Neural progenitor cell (in vitro differentiated cells): ENCODE results near the gene NACAD. TPM values are rescaled to one million over a fixed set of nuclear protein-coding genes. Genes with fewer than 3 reads are reported as not detected.

Experiments used
- DNase-seq: peaks from one replicate; pipeline ENCODE4 v3.0.0-alpha.2; 2016; ENCODE audit warnings: low spot score
- H2AFZ ChIP-seq: fragments of 200-600 bp; sonication (generic); replicated peaks from 2 replicates; pipeline ENCODE4 v1.6.1; 2016; ENCODE audit warnings: antibody characterized with exemption
- H3F3A ChIP-seq: fragments of 200-600 bp; sonication (generic); 2 replicates; pipeline ENCODE4 v1.6.1; 2016; ENCODE audit warnings: antibody characterized with exemption, low read depth
- H3K27ac ChIP-seq: fragments of 200-600 bp; sonication (generic); 2 replicates; pipeline ENCODE4 v1.5.1; 2016; ENCODE audit warnings: mild to moderate bottlenecking
- H3K27me3 ChIP-seq: fragments of 200-600 bp; sonication (generic); 2 replicates; pipeline ENCODE4 v1.6.1; 2016; ENCODE audit warnings: mild to moderate bottlenecking, moderate library complexity
- H3K36me3 ChIP-seq: fragments of 200-600 bp; sonication (generic); 2 replicates; pipeline ENCODE4 v1.5.1; 2016
- H3K4me1 ChIP-seq: fragments of 200-600 bp; sonication (generic); 2 replicates; pipeline ENCODE4 v1.6.1; 2016; ENCODE audit warnings: mixed run types
- H3K4me2 ChIP-seq: fragments of 200-600 bp; sonication (generic); 2 replicates; pipeline ENCODE4 v1.6.1; 2016
- H3K4me3 ChIP-seq: fragments of 200-600 bp; sonication (generic); 2 replicates; pipeline ENCODE4 v1.5.1; 2016
- H3K79me2 ChIP-seq: fragments of 200-600 bp; sonication (generic); 2 replicates; pipeline ENCODE4 v1.6.1; 2016; ENCODE audit warnings: low read depth
- H3K9ac ChIP-seq: fragments of 200-600 bp; sonication (generic); 2 replicates; pipeline ENCODE4 v1.6.1; 2016
- H3K9me3 ChIP-seq: fragments of 200-600 bp; sonication (generic); 2 replicates; pipeline ENCODE4 v1.5.1; 2016; ENCODE audit warnings: low read depth
- H4K20me1 ChIP-seq: fragments of 200-600 bp; sonication (generic); 2 replicates; pipeline ENCODE4 v1.6.1; 2016; ENCODE audit warnings: low read depth
- H3K27ac Mint-ChIP-seq: 3 replicates; pipeline ENCODE4 v1.8.0; 2021; ENCODE audit warnings: mixed read lengths
- H3K27me3 Mint-ChIP-seq: 2 replicates; pipeline ENCODE4 v1.8.0; 2022; ENCODE audit warnings: low read depth, mild to moderate bottlenecking, inconsistent platforms, moderate library complexity, mixed read lengths; ENCODE audit not compliant: insufficient read depth
- H3K36me3 Mint-ChIP-seq: 3 replicates; pipeline ENCODE4 v1.8.0; 2021; ENCODE audit warnings: mixed read lengths
- H3K4me1 Mint-ChIP-seq: 3 replicates; pipeline ENCODE4 v1.8.0; 2021; ENCODE audit warnings: mixed read lengths
- H3K4me3 Mint-ChIP-seq: 3 replicates; pipeline ENCODE4 v1.8.0; 2021; ENCODE audit warnings: mild to moderate bottlenecking, moderate library complexity, mixed read lengths
- H3K9me3 Mint-ChIP-seq: 3 replicates; pipeline ENCODE4 v1.8.0; 2020; ENCODE audit warnings: mixed read lengths
- CTCF ChIP-seq: fragments of 200-600 bp; sonication (generic); IDR thresholded peaks from 2 replicates; pipeline ENCODE4 v1.5.1; 2017; ENCODE audit warnings: antibody characterized with exemption, mild to moderate bottlenecking
- EZH2 ChIP-seq: fragments of 200-600 bp; sonication (generic); IDR thresholded peaks from 2 replicates; pipeline ENCODE4 v1.6.1; 2017; ENCODE audit warnings: antibody characterized with exemption, mild to moderate bottlenecking, moderate library complexity
- EZH2phosphoT487 ChIP-seq: fragments of 200-600 bp; sonication (generic); IDR thresholded peaks from 2 replicates; pipeline ENCODE4 v1.6.1; 2017; ENCODE audit warnings: antibody characterized with exemption
- total RNA-seq: library from RNA; depleted of rRNA; stranded (reverse); fragments of >200 nt; gene quantifications from 2 replicates; pipeline ENCODE4 v1.2.3, GENCODE V29; 2015; ENCODE audit warnings: low replicate concordance

NACAD gene
- total RNA-seq, 1 donor from 2014 or later: 0.39 TPM

GRCh38 chr7:45053401-45053800 lies 35.4 kb downstream of the NACAD start:
- no peak overlapping the region for H3K27ac ChIP-seq
- H3K4me3 Mint-ChIP-seq: no peak overlapping the region
- H4K20me1 ChIP-seq: peaks cover 4% of the 10 kb centered on the region
- H3K36me3 Mint-ChIP-seq: peaks cover 15% of the 10 kb centered on the region
- H3K4me3 ChIP-seq: no peak overlapping the region
- no peaks in the 10 kb centered on the region for H3K9me3 Mint-ChIP-seq
- H3K4me2 ChIP-seq: no peak overlapping the region
- no peaks in the 10 kb centered on the region for H3K4me1 ChIP-seq
- no peak overlapping the region for H3K27ac Mint-ChIP-seq
- TF ChIP-seq CTCF (no peak), EZH2phosphoT487 (no peak), EZH2 (no peak)
- H3K79me2 ChIP-seq: no peaks in the 10 kb centered on the region
- no peak overlapping the region for H3K9ac ChIP-seq
- no peak for DNase-seq
- no peaks in the 10 kb centered on the region for H3K4me1 Mint-ChIP-seq
- H3K27me3 Mint-ChIP-seq: peaks cover 3% of the 10 kb centered on the region
- no peaks in the 10 kb centered on the region for H3K9me3 ChIP-seq
- no peaks in the 10 kb centered on the region for H3K36me3 ChIP-seq
- H2AFZ ChIP-seq: no peak overlapping the region
- H3F3A ChIP-seq: no peaks in the 10 kb centered on the region
- H3K27me3 ChIP-seq: no peaks in the 10 kb centered on the region

- Histone ChIP-seq H3K4me3 (no peak overlapping the region), H3K4me2 (no peak overlapping the region), H3K27ac (no peak overlapping the region), H3K36me3 (no peaks in the 10 kb centered on the region), H3K79me2 (no peaks in the 10 kb centered on the region), H3K9ac (no peak overlapping the region), H3K27me3 (no peaks in the 10 kb centered on the region), H4K20me1 (no peaks in the 10 kb centered on the region), H3K4me1 (no peaks in the 10 kb centered on the region), H3F3A (no peaks in the 10 kb centered on the region), H2AFZ (no peak overlapping the region), H3K9me3 (no peaks in the 10 kb centered on the region)
- no peak for DNase-seq
- Mint-ChIP-seq H3K27ac (no peak overlapping the region), H3K4me3 (no peak overlapping the region), H3K36me3 (peaks cover 17% of the 10 kb centered on the region), H3K4me1 (no peaks in the 10 kb centered on the region), H3K9me3 (no peaks in the 10 kb centered on the region), H3K27me3 (peaks cover 3% of the 10 kb centered on the region)
- TF ChIP-seq EZH2phosphoT487 (no peak), CTCF (no peak), EZH2 (no peak)
Measured at GRCh38 chr7:45052011-45052410, 36.8 kb downstream of the NACAD start.

GRCh38 chr7:45050198-45050597 lies 38.6 kb downstream of the NACAD start:
- H3K27ac Mint-ChIP-seq: no peak overlapping the region
- H3K27me3 Mint-ChIP-seq: peaks cover 3% of the 10 kb centered on the region
- no peaks in the 10 kb centered on the region for H3K79me2 ChIP-seq
- H3K36me3 Mint-ChIP-seq: peaks cover 10% of the 10 kb centered on the region
- no peak for DNase-seq
- H3K4me2 ChIP-seq: no peak overlapping the region
- TF ChIP-seq EZH2: no peak
- no peak for TF ChIP-seq EZH2phosphoT487
- no peak for TF ChIP-seq CTCF
- no peaks in the 10 kb centered on the region for H3K9me3 Mint-ChIP-seq
- H3F3A ChIP-seq: no peaks in the 10 kb centered on the region
- no peaks in the 10 kb centered on the region for H3K4me1 ChIP-seq
- no peak overlapping the region for H3K9ac ChIP-seq
- H3K9me3 ChIP-seq: no peaks in the 10 kb centered on the region
- H3K27me3 ChIP-seq: no peaks in the 10 kb centered on the region
- H3K4me3 Mint-ChIP-seq: no peak overlapping the region
- no peaks in the 10 kb centered on the region for H3K4me1 Mint-ChIP-seq
- H3K36me3 ChIP-seq: no peaks in the 10 kb centered on the region
- H2AFZ ChIP-seq: no peak overlapping the region
- no peak overlapping the region for H3K4me3 ChIP-seq
- H3K27ac ChIP-seq: no peak overlapping the region
- no peaks in the 10 kb centered on the region for H4K20me1 ChIP-seq

GRCh38 chr7:45048748-45049147 lies 40.0 kb downstream of the NACAD start:
- Histone ChIP-seq H3K79me2 (no peaks in the 10 kb centered on the region), H3K4me2 (no peak overlapping the region), H3K4me1 (no peaks in the 10 kb centered on the region), H3K9ac (no peak overlapping the region), H2AFZ (no peak overlapping the region), H3K36me3 (no peaks in the 10 kb centered on the region), H3F3A (no peaks in the 10 kb centered on the region), H3K27me3 (no peaks in the 10 kb centered on the region), H3K9me3 (no peaks in the 10 kb centered on the region), H3K27ac (no peak overlapping the region), H4K20me1 (no peaks in the 10 kb centered on the region), H3K4me3 (no peak overlapping the region)
- Mint-ChIP-seq H3K36me3 (peaks cover 10% of the 10 kb centered on the region), H3K9me3 (no peaks in the 10 kb centered on the region), H3K27me3 (peaks cover 2% of the 10 kb centered on the region), H3K4me3 (no peak overlapping the region), H3K27ac (no peak overlapping the region), H3K4me1 (no peaks in the 10 kb centered on the region)
- no peak for DNase-seq
- TF ChIP-seq CTCF: no peak
- no peak for TF ChIP-seq EZH2
- TF ChIP-seq EZH2phosphoT487: no peak
